HG03575 (cell line): ENCODE measurements around the gene C11orf68.

ENCODE experiments used
- ATAC-seq: cut with Tn5 transposase; IDR thresholded peaks from one replicate; pipeline ENCODE4 v1.9.1; 2021; ENCODE audit not compliant: unreplicated experiment, insufficient number of reproducible peaks, low FRiP score; ENCODE audit errors: extremely low read depth

C11orf68 gene

GRCh38 chr11:65882120-65883057 is 36.5 kb downstream of the C11orf68 start:
- no peak for ATAC-seq

GRCh38 chr11:65880844-65881421 is 37.9 kb downstream of the C11orf68 start:
- ATAC-seq = no peak

- no peak for ATAC-seq
These were observed 38.8 kb downstream of the C11orf68 start for GRCh38 chr11:65880027-65880426.

DNA sequence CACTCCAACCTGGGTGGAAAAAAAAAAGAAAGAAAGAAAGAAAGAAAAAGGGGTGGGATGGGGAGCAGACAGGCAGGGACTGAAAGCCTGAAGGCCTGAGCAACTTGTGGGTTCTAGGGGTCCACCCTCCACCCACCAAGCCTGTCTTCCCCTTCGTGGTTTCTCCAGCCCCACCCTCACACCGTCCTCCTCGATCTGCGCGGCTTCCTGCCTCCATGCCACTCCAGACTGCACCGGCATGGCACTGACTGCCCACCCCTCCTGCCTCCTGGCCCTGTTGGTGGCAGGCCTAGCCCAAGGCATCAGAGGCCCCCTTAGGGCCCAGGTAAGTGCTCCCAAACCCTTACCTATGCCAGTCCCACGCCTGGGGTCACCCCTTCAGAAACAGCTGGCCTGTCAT is 39.2 kb downstream of the C11orf68 start, which contains the start of gene CTSW:
Gene CTSW (plus strand): TSS at position 221 of the 400 bp plus-strand sequence. CDS start 18 bp downstream, at position 239.
- no peak for ATAC-seq

DNA sequence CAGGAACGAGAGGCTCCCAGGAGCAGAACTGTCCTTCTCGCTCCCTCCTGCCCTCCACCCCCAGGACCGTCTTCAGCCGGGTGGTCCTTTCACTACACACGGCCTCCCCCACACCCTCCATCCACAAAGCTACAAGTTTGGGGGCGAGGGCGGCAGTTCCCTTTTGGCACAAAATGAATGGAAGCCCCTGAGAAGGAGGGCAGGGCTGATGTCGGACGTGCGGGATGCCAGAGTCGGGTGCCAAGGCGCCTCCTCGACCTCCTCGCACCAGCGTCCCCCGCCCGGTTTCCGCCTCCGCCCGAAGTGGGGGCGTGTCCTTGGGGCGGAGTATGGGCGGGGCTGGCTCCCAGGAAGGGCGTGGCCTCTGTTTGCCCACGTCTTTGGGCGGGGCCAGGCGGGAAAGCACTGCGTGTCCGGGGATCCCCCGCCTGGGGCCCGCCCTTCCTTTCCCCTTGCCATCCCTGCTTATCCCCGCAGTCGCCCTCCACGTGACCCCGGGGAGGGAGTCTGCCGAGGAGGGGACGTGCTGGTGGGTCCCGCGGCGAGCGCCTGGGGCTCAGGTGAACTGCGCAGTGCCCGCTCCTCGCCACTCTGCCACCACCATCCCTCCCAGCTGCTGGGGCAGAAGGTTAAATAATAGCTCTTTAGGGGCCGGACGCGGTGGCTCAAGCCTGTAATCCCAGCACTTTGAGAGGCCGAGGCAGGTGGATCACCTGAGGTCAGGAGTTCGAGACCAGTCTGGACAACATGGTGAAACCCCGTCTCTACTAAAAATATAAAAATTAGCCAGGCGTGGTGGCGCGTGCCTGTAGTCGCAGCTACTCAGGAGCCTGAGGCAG is 45.3 kb downstream of the C11orf68 start:
- no peak for ATAC-seq

DNA sequence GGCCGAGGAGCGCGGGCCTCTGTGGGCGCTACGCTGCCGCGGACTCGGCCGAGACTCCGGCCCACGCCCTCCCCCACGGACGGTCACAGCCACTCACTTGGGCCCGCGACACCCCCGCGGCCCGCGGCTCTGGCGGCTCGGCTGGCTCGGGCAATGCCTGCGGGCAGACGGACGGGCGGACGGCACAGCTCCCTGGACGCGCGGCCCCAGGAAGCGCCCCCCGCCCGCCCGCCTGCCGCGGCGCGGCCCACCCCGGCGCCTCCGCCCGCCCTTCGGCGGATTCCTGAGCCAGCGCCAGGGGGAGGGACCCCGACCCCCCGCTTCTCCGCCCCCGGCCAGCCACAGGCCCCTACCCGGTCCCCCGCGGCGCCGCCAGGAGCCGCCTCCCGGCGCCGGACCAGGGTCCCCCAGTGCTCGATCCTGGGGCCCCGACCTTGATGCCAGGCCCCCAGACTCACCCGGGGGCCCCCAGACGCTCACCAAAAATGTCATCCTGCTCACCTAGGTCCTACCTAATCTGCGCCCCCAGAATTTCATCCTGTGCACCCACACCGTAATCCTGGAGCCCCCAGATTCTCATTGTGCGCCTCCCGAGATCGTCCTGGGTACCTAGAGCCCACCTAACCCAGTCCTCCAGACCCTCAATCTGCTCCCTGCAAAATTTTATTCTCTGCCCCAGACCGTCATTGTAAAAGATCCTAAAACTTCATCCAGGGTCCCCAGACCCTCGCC is 46.1 kb downstream of the C11orf68 start, which contains the start of gene EFEMP2:
Gene EFEMP2 (minus strand): TSS at position 215 of the 732 bp plus-strand sequence. CDS start 446 bp downstream, outside the sequence.
- ATAC-seq = no peak

GRCh38 chr11:65871811-65872548 is 46.9 kb downstream of the C11orf68 start:
- ATAC-seq = no peak

GRCh38 chr11:65870706-65871681 is 47.9 kb downstream of the C11orf68 start:
- no peak for ATAC-seq

GRCh38 chr11:65870307-65870658 is 48.6 kb downstream of the C11orf68 start:
- ATAC-seq = no peak

DNA sequence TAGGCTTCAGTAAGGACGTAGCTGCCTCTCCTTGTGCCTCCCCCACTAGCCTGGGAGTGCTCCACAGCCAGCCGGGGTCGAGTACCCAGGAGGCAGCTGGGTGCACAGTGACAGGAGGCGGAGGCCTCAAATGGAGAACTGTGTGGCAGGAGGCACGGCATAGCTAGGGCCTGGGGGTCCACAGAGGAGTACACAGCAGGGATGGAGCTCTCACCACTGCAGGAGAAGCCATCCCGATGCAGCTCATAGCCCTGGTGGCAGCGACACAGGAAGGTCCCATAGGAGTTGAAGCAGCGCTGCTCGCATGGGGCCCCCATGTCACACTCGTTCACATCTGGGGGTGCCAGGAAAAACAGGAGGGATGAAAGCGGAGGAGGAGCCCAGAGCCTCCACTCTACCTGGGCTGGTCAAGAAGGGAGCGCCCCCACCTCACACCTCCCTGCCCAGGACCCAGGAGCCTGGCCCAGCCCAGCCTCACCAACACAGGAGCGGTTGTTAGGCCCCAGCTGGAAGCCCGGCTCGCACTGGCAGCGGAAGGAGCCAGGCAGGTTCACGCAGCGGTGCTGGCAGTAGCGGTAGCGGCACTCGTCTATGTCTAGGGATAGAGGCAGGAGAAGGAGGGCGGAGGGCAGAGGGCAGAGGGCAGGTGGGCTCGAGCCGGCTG is 49.1 kb downstream of the C11orf68 start:
- no peak for ATAC-seq

DNA sequence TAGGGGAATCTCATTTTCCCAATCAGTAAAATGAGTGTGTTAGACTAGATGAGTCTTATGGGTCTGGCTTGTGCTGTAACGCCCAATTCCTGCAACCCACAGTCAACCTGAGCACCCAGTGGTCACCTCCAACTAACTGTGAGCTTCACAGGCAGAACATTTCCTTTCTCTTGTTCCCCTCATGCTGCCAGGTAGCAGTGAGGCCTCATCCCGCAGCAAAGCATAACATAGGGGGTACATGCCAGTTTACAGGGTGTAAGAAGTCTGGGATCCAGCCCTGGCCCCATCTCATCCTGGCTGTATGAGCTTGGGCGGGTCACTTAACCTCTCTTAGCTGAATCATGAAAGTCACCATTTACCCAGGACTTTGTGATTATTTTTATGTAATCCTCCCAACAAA is 50.0 kb downstream of the C11orf68 start:
- no peak for ATAC-seq

DNA sequence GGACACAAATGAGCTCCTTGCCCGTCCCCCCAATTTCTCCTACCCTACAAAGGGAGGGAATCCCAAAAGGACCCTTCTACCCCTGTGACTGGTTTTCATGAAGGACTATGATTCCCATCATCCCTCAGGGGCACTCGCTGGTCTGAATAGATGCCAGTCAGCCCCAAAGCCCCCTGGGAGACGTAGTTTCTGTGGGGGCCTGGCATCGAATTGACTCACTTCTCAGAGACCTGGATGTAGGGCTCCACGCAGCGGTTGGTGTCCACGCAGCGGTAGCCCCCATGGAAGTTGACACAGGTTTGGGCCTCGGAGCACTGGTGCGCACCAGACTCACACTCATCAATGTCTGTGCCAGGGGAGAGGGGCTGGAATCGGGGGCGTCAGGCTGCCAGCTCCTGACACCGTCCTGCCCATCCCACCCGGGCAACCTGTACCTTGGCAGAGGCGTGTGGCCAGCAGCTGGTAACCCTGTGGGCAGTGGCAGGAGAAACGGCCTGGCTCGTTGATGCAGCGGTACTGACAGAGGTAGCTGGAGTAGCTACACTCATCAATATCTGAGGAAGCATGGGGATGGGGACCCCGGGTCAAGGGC is 50.7 kb downstream of the C11orf68 start:
- no peak for ATAC-seq

GRCh38 chr11:65867284-65868071 is 51.4 kb downstream of the C11orf68 start:
- ATAC-seq = no peak
